HG03521 (cell line): ENCODE results near the gene RAB1B.
"Not testable (repeated sequence)": the region's sequence is repeated elsewhere in the genome, so short reads cannot be mapped to it uniquely, and the experiment has no call there.

Source experiments
- ATAC-seq: cut with Tn5 transposase; IDR thresholded peaks from one replicate; pipeline ENCODE4 v1.9.1; 2021; ENCODE audit warnings: mild to moderate bottlenecking, moderate library complexity; ENCODE audit not compliant: unreplicated experiment

The RAB1B gene

DNA sequence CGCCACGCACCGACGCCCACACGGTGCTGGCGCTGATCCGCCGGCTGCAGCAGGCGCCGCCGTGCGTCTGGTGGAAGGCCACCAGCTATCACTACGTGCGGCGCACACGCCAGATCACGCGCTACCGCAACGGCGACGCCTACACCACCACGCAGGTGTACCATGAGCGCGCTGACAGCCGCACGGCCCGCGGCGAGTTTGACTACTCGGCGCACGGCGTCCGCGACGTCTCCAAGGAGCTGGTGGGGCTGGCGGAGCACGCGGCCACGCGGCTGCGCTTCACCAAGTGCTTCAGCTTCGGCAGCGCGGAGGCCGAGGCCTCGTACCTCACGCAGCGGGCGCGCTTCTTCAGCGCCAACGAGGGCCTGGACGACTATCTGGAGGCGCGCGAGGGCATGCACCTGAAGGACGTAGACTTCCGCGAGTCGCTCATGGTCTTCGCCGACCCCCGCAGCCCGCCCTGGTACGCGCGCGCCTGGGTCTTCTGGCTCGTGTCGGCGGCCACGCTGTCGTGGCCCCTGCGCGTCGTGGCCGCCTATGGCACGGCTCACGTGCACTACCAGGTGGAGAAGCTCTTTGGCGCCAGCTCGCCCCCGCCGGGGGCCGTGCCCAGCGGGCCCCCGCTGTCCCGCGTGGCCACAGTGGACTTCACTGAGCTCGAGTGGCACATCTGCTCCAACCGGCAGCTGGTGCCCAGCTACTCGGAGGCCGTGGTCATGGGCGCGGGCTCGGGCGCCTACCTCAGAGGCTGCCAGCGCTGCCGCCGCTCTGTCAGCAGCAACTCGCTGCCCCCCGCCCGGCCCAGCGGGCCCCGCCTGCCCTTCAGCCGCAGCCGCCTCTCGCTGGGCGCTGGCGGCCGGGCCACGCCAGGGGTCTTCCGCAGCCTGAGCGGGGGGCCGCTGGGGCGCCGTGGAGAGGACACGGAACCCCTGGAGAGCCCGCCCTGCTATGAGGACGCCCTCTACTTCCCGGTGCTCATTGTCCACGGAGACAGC lies 26.5 kb downstream of the RAB1B start:
- no peak for ATAC-seq

DNA sequence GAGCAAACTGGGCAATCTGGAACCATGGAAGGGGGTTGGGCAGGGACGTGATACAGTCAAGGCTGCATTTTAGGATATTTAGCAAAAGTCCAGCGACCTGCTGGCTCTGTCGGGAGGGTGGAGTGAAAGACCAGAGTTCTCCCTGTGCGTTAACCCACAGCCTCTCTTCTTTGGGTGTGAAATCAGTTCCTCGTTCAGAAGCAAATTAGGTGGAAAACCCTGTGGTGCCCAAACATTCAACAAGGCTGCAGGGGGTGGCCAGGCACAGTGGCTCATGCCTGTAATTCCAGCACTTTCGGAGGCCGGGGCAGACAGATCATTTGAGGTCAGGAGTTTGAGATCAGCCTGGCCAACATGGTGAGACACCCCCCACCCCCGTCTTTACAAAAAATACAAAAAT lies 29.2 kb downstream of the RAB1B start:
- ATAC-seq = no peak

DNA sequence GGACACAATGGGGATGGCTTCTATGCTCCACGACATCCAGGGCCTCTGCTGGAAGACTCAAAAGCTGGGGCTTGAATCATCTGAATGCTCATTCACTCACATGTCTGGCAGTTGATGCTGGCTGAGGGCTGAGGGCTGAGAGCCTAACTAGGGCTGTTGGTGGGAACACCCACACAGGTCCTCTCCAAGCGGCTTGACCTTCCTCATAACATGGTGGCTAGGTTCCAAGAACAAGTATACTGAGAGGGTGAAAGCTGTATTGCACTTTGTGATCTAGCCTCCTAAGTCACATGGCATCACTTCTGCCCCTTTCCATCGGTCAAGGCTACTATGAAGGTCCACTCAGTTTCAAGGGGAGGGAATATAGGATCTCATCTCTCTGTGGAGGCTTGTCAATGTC lies 30.7 kb downstream of the RAB1B start:
- no peak for ATAC-seq

DNA sequence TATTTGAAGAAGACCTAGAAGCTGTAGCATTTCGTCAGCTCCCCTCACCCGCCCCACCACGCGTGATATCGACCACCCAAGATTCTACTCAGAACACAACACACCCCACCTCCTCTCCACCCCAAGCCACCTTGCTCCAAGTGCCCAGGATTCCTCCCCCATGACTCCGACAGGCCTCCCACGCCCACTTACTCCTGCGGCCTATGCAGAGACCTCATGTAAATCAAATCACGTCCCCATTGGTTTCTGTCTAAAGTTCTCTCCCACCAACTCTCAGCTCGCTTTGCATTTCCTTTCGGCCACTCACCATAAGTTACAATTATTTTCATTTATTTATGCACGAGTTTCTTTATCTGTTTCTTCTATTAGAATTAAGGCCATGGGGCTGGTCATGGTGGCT lies 34.2 kb downstream of the RAB1B start:
- no peak for ATAC-seq

DNA sequence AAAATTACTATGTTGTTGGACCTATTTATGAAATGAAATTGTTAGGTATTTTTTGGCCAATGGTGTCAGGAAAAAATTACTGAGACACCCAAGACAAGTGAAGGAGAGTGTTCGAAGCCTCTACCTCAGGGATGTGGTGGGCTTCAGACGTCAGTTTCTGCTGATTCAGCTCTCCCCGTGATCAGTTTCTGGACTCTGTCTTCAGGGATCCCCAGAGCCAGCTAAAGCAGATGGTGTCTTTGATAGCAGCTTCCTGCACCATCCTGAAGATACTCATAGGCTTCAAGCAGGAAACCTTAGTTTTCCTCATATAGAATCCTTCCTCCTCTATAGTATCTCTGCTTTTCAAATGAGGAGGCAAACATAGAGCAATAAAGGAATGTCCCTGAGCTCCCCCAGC lies 41.0 kb downstream of the RAB1B start:
- no peak for ATAC-seq

DNA sequence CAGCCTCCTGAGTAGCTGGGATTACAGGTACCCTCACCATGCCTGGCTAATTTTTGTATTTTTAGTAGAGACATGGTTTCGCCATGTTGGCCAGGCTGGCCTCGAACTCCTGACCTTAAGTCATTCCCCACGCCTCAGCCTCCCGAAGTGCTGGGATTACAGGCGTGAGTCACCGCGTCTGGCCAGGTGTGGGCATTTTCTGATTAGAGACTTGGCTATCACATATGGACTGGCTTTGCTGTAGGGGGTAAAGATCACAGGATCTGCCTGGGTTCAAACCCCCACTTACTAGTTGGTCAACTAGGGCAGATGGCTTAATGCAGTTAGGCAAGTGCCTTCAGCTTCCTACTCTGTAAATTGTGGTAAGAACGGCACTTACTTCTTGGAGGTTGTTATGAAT lies 41.9 kb downstream of the RAB1B start:
- no peak for ATAC-seq

DNA sequence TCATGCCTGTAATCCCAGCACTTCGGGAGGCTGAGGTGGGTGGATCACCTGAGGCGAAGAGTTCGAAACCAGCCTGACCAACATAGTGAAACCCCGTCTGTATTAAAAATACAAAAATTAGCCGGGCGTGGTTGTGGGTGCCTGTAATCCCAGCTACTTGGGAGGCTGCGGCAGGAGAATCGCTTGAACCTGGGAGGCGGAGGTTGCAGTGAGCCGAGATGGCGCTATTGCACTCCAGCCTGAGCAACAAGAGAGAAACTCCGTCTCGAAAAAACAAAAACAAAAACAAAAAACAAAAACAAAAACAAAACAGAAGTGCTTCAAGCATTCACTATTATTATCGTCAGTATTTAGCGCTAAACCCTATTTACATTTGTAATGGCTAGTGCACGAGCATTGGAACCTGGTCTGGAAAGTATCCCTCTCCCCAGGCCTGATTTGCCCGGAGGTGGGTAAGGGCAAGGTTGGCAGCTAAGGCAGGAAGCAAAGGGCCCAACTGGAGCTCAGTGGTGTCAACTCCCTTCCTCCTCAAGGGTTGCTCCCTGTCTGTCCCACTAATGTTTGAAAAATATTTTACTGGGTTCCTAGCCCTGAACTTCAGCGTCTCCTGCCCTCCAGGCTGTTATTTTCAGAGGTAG lies 42.5 kb downstream of the RAB1B start:
- not testable (repeated sequence) for ATAC-seq

DNA sequence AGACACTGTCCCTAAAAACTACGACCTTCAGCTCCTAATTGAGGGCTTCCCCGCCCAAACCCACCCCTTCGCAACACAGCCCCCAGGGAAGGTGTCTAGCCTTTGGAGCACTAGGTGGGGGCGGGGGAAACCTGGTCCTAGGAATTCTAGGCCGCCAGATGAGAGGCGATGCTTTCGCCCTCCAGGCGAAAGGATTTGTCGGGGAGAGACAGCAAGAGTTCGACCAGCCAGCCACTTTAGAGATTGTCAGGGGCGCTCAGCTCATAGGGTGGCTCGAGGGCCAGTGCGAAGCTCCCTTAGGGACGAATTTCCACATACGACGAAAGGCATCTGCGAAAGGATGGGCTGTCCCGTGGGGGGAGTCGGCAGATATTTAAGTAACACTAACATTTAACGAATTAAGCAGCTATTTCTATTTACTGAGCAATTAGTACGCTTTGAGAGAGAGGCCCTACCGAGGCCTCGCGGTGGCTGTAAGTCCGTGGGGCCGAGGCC lies 43.1 kb downstream of the RAB1B start:
- ATAC-seq = no peak

DNA sequence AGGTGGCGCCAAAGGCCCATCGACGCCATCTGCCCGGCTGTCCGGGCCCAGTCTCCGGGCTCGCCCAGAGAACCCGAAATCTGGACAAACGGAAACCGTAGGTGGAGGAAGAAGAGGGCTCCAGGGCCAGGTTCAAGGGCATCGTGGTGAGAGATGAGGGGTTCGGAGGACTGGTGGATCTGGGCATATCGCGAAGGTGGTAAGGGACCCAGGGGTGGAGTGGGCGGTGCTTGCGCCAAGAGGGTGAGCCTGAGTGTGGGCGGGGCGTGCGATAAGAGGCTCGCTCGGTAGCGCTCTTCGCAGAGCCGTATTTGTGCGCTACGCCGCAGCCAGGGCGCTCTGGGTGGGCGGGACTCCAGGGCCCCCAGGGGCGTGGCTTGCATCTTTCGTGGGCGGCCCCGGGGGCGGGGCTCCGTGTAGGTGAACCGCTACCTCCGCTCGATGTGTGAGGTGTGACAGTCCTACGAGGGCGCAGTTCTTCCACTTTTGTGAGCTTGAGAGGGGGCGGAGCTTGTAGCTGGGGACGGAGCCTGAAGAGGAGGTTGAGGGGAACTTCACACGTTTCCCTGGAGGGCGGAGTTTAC lies 43.6 kb downstream of the RAB1B start:
- peak; percentile 59 for ATAC-seq

DNA sequence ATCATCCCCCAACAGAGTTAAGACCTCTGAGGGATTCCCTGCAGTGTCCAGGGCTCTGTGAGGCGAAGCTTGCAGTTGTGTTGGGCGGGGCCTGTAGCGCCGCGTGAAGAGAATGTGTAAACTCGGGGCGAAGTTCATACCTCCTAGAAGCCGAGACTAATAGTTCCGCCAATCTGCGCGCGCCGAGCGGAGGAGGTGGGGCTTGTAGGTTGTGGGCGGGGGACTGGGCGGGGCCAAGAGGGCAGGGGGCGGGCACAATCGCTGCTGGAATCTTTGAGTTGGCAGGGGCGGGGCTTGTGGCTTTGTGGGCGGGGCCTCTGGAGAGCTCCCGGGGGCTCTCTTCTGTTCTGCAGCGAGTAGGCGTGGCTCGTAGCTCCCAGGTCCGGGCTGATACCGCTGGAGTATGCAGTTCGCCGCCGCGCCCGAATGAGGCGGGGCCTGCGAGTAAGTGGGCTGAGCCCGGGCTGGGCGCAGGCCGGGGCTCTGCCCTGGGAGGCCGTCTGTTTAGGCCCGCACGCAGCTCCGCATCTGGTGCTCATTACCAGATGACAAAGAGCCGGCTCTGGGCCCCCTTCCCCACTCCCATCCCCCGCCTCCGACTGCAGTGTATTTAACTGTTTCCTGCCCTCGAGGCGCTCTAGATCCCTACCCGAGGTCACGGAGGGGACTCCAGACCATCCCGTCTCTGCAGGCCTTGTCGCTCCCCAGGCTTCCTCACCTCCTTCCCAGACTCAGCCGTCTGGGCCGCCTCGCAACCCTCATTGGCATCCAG lies 44.3 kb downstream of the RAB1B start:
- ATAC-seq = peak; percentile 62

DNA sequence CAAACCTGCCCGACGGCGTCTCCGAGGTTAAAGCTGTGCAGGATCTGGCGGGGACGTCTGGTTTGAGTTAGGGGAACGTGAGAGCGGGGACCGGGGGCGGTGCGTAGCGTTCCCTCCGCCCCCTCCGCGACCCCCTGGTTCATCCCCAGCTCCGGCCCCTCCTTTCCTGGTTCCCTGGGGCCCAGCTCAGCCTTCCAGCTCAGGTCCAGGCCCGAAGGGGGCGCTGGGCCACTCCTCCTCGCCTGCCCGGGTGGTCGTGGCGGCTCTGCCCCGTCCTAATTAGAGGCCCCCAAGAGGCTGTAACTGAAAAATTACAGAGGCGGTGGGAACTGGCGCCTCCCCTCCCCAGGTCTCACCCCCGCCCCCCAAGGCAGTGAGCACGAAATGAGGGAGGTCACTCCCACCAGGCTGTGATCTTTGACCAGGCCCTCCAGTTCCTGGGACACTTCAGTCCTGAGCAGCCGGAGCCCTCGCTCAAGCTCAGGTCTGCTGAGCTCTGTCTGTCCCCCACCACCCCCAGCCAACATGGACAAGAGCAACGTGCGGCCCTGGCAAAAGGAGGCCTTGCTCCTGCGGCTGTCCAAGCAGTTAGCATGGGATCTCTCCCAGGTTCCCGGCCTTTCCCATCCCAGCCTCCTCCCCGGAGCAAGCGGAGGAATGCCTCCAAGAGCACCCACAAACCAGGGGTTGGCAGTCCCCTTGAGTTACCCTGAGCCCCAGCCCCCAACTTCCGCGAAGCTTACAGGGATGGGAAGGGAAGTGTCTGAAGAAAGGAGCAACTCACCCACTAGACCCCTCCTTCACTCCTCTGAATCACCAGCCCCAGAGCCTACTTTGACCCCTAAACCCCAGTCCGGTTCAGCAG lies 45.1 kb downstream of the RAB1B start:
- no peak for ATAC-seq

DNA sequence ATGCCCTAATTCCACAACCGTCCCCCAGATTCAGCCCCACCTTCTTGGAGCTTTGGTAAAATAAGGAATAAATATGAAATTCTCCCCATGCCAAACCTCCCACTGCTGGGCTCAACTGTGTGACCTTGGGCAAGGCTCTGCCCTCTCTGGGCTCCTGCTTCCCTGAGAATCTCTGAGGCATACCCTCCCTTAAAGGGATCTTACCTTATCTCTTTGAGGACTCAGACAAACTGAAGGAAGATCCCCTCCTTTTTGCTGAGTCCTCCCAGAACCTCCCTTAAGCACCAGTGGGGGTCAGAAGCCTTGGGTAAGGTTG lies 45.7 kb downstream of the RAB1B start:
- ATAC-seq = no peak

DNA sequence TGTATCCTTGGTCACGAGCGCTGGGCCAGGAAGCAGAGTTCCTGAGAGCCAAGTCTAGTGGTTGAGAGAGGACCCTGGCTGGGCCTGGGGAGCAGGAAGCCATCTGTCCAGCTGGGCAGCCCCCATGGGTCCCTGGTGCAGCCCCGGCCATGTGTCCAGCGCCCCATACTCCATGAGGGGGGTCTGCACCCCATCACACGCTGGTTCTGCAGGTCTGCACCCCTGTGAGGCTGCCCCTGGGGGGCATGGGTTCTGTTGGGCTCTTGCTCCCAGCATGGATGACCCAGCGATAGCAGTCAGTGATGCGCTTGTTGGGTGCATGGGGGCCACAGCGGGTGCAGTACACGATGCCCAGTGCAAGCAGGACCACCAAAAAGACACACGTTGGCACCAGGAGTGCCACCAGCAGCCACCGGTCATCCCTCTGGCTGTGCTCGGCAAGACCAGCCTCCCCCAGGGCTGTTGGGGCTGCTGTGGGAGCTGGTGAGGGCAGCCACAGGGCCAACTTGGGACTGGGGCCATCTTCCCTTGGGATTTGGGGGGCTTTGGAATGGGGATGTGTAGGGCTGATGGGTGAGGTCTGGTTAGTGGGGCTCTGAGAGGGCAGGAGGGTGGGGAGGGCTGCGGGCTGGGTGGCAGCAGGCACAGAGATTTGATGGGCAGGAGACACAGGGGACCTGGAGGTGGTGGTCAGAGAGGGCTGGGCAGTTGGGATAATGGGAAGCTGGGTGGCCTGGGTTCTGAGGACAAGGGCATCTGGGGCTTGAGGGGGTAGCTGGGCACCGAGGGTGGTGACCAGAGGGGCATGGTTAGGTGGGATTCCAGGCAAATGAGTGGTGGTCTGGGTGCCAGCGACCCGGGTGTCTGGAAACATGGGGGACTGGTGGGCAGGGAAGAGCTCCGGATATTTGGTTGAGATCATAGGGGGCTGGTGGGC lies 46.4 kb downstream of the RAB1B start:
- ATAC-seq = no peak

DNA sequence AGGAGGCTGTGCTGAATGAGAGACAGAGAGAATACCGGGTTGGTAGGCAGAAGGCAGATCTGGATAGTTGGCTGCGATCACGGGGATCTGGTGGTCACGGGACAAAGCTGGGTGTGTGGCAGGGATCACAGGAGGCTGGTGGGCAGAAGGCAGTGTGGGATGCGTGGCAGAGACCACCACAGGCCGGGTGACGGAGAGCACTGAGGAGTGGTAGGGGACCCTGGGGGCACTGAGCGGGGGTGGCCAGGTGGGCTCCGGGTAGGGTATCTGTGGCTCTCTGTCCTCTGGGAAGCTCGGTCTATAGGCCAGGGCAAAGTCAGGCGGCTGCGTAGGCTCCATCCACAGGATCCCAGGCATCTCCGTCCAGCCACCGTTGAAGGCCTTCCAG lies 47.1 kb downstream of the RAB1B start:
- ATAC-seq = no peak

DNA sequence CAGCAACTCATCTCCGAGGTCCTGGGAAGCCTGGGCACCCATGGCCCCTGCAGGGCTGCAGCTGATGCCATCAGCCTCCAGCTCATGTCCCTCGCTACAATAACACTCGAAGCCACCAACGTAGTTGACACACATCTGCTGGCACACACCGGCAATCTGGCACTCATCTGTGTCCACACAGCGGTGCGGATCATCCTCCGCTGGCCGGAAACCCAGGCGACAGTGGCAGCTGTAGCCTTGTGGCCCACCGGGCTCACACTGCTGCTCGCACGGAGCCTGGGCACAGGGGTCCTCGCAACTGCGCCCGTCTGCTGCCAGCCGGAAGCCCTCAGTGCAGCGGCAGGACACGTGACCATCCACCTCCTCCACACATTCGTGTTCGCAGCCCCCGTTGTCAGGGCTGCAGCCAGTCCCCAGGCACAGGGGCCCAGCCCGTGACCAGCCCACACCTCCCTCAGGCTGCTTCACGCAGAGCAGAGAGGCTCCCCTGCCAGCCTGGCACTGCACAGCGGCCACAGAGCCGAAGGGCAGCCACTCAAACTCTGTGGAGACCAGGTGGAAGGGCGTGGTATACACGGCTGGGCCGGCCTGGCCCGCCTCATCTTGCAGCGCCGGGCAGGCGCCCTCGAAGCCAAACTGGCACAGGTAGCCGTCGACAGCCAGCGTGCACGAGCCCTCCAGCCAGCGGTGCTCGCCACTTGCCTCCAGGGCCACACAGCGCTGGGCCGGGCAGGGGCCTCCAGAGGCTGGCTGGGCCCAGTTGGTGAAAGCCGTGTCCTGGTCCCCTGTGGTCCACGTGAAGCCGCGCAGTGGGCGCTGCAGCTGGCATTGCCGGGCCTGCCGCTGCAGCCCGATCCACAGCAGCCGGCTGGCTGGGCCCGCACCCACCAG lies 47.7 kb downstream of the RAB1B start:
- ATAC-seq = no peak

DNA sequence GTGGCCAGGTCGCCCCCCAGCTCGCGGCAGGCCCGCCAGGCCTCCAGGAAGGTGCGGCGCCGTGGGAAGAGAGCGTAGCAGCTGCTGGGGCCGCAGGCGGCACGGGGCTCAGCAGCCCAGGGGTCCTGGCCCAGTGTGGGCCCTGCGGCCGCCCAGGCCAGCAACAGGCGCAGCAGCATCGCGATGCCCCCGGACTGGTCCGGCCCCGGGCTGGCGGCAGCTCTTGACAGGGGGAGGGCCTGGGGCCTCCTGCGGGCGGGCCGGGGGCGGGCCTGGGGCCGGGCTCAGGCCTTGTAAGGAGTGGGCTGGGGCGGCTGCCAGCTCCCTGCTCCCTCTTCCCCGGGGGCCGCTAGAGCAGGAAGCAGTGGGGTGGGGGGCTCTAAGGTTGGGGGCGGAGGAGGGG lies 48.4 kb downstream of the RAB1B start, which contains the start of gene CD248:
CD248 (minus strand) TSS at position 196 of the 403 bp plus-strand sequence; CDS start at position 179, 17 bp downstream.
- ATAC-seq = no peak

DNA sequence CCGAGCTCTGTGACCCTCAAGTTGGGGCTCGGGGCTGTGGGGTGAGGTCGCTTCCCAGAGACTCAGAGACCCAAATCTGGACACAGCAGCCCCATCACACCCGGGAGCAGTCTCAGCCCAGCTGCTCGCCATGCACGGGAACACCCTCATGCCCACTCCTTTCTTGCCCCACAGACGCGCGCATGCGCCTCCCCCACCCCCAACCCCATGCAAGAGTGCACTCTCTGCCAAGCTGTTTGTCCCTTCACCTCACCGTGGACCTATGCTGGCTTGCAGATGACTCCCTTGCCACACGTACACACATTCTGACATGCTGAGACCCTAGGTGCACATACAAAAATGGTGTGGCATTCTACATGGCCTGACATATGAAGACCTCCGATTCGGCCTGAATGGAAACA lies 48.9 kb downstream of the RAB1B start:
- ATAC-seq = no peak
